Adipocyte (in vitro differentiated cells): ENCODE results near the gene ENAH.
A peak's percentile ranks its signal among the peaks of the same experiment; 100 is the strongest.

Experiments
- DNase-seq: peaks from one replicate; pipeline ENCODE4 v3.0.0-alpha.2; 2015; ENCODE audit warnings: low read depth
- H3K27me3 ChIP-seq: replicated peaks from 2 replicates; pipeline ENCODE4 v1.7.0; 2013; ENCODE audit warnings: mild to moderate bottlenecking, low read length, moderate library complexity; ENCODE audit not compliant: control insufficient read depth, insufficient read depth
- H3K36me3 ChIP-seq: 2 replicates; pipeline ENCODE4 v1.7.0; 2013; ENCODE audit warnings: low read length, mild to moderate bottlenecking, moderate library complexity; ENCODE audit not compliant: control insufficient read depth, insufficient read depth, severe bottlenecking
- H3K4me1 ChIP-seq: 2 replicates; pipeline ENCODE4 v1.7.0; 2013; ENCODE audit warnings: mild to moderate bottlenecking, low read length, moderate library complexity; ENCODE audit not compliant: control insufficient read depth, insufficient read depth
- H3K4me3 ChIP-seq: 2 replicates; pipeline ENCODE4 v1.7.0; 2013; ENCODE audit warnings: mild to moderate bottlenecking, low read length, moderate library complexity
- H3K9ac ChIP-seq: 2 replicates; pipeline ENCODE4 v1.7.0; 2013; ENCODE audit warnings: mild to moderate bottlenecking, low read length, moderate library complexity
- H3K9me3 ChIP-seq: 2 replicates; pipeline ENCODE4 v1.7.0; 2013; ENCODE audit warnings: mild to moderate bottlenecking, low read length, moderate library complexity; ENCODE audit not compliant: control insufficient read depth

ENAH gene

GRCh38 chr1:225691861-225692516 is 39.1 kb upstream of the ENAH start:
- peak; percentile 52 for DNase-seq
- no peaks in the 10 kb centered on the region for H3K27me3 ChIP-seq

GRCh38 chr1:225691377-225691776 is 38.5 kb upstream of the ENAH start:
- Histone ChIP-seq H3K4me3 (peak overlapping the region; percentile 10), H3K36me3 (no peaks in the 10 kb centered on the region), H3K27me3 (no peaks in the 10 kb centered on the region), H3K9ac (peak overlapping the region; percentile 48), H3K9me3 (no peaks in the 10 kb centered on the region), H3K4me1 (peaks cover 32% of the 10 kb centered on the region)
- peak; percentile 11 for DNase-seq

More at GRCh38 chr1:225691861-225692516, 39.1 kb upstream of the ENAH start:
- Histone ChIP-seq H3K9ac (peak overlapping the region; percentile 48), H3K4me1 (peaks cover 32% of the 10 kb centered on the region), H3K36me3 (no peaks in the 10 kb centered on the region), H3K9me3 (no peaks in the 10 kb centered on the region), H3K4me3 (peak overlapping the region; percentile 10)

GRCh38 chr1:225689882-225690459 is 37.0 kb upstream of the ENAH start:
- Histone ChIP-seq H3K4me3 (no peak overlapping the region), H3K27me3 (no peaks in the 10 kb centered on the region), H3K9ac (no peak overlapping the region), H3K4me1 (peaks cover 32% of the 10 kb centered on the region), H3K36me3 (no peaks in the 10 kb centered on the region), H3K9me3 (no peaks in the 10 kb centered on the region)
- DNase-seq, result no peak

GRCh38 chr1:225688345-225688744 is 35.4 kb upstream of the ENAH start:
- Histone ChIP-seq H3K27me3 (no peaks in the 10 kb centered on the region), H3K4me1 (peaks cover 26% of the 10 kb centered on the region), H3K9ac (no peak overlapping the region), H3K36me3 (no peaks in the 10 kb centered on the region), H3K9me3 (no peaks in the 10 kb centered on the region), H3K4me3 (no peak overlapping the region)
- no peak for DNase-seq

- H3K27me3 ChIP-seq, result no peaks in the 10 kb centered on the region
- H3K4me1 ChIP-seq, result peaks cover 9% of the 10 kb centered on the region
- DNase-seq, result peak; percentile 29
These were observed 32.7 kb upstream of the ENAH start for GRCh38 chr1:225685476-225686176.

GRCh38 chr1:225684741-225685140 is 31.8 kb upstream of the ENAH start:
- Histone ChIP-seq H3K36me3 (no peaks in the 10 kb centered on the region), H3K27me3 (no peaks in the 10 kb centered on the region), H3K9me3 (no peaks in the 10 kb centered on the region), H3K4me1 (peaks cover 2% of the 10 kb centered on the region), H3K4me3 (no peak overlapping the region), H3K9ac (no peak overlapping the region)
- no peak for DNase-seq

More at GRCh38 chr1:225685476-225686176, 32.7 kb upstream of the ENAH start:
- Histone ChIP-seq H3K9ac (no peak overlapping the region), H3K9me3 (no peaks in the 10 kb centered on the region), H3K4me3 (no peak overlapping the region), H3K36me3 (no peaks in the 10 kb centered on the region)

GRCh38 chr1:225681231-225681630 is 28.3 kb upstream of the ENAH start:
- no peak overlapping the region for H3K9ac ChIP-seq
- no peak for DNase-seq
- H3K36me3 ChIP-seq, result no peaks in the 10 kb centered on the region
- H3K9me3 ChIP-seq, result no peaks in the 10 kb centered on the region
- H3K27me3 ChIP-seq, result peaks cover 6% of the 10 kb centered on the region
- no peak overlapping the region for H3K4me3 ChIP-seq
- H3K4me1 ChIP-seq, result no peaks in the 10 kb centered on the region

GRCh38 chr1:225678545-225678944 is 25.6 kb upstream of the ENAH start:
- Histone ChIP-seq H3K36me3 (no peaks in the 10 kb centered on the region), H3K9me3 (no peaks in the 10 kb centered on the region), H3K4me3 (no peak overlapping the region), H3K9ac (no peak overlapping the region), H3K4me1 (no peaks in the 10 kb centered on the region), H3K27me3 (peaks cover 6% of the 10 kb centered on the region)
- DNase-seq, result no peak

GRCh38 chr1:225677350-225678124 is 24.6 kb upstream of the ENAH start:
- no peak for DNase-seq
- Histone ChIP-seq H3K27me3 (peaks cover 6% of the 10 kb centered on the region), H3K4me1 (no peaks in the 10 kb centered on the region), H3K36me3 (no peaks in the 10 kb centered on the region), H3K9ac (no peak overlapping the region), H3K4me3 (no peak overlapping the region), H3K9me3 (no peaks in the 10 kb centered on the region)

GRCh38 chr1:225674381-225674780 is 21.5 kb upstream of the ENAH start:
- no peaks in the 10 kb centered on the region for H3K36me3 ChIP-seq
- H3K27me3 ChIP-seq, result peaks cover 6% of the 10 kb centered on the region
- no peaks in the 10 kb centered on the region for H3K4me1 ChIP-seq
- H3K9ac ChIP-seq, result no peak overlapping the region
- no peaks in the 10 kb centered on the region for H3K9me3 ChIP-seq
- no peak for DNase-seq
- no peak overlapping the region for H3K4me3 ChIP-seq
